ENCODE measurements around the gene PFAS. TPM values are rescaled to one million over a fixed set of nuclear protein-coding genes. Genes with fewer than 3 reads are reported as not detected.
A peak's percentile ranks its signal among the peaks of the same experiment; 100 is the strongest.

Gene PFAS
- total and polyA plus RNA-seq, 2 of the 8 experiments (the other 6 are each of a cell fraction or from before 2014, with no cell fraction given) = 88.4 to 248 TPM

GRCh38 chr17:8220783-8221662 lies 28.1 kb upstream of the PFAS start (continued):
- no peak for TF ChIP-seq CTBP2 (IDR thresholded peaks at IDR 0.05; ENCODE audit: borderline replicate concordance, insufficient read depth, insufficient read length, low read length)
- TF ChIP-seq SIN3A (conservative IDR thresholded peaks at IDR 0.05 in 1 of 2, IDR thresholded peaks at IDR 0.05 in 1 of 2; ENCODE audit: low read depth in 1 of 2, low read length in 2 of 2) = peak; percentile 69 to 93; a peak in 3 of 4 replicates
- TF ChIP-seq SAP30 (IDR thresholded peaks at IDR 0.05; ENCODE audit: insufficient read depth, insufficient replicate concordance, low read length) = no peak
- no peak for TF ChIP-seq CTCF (IDR thresholded peaks at IDR 0.05; ENCODE audit: control extremely low read depth in 1 of 3, insufficient read depth in 1 of 3, low read depth in 1 of 3, low read length in 3 of 3)
- no peak for TF ChIP-seq GABPA (IDR thresholded peaks at IDR 0.05; ENCODE audit: borderline replicate concordance, insufficient read depth, low read length)
- peak; percentile 29; the same call in 1 of the 2 replicates for TF ChIP-seq PHF8 (conservative IDR thresholded peaks at IDR 0.05; ENCODE audit: low read depth, low read length)
- 0 out of 2 replicates have a peak, but pooled peaks have one; percentile 60 for TF ChIP-seq SP4 (IDR thresholded peaks at IDR 0.05; ENCODE audit: low read length)
- no peak for TF ChIP-seq SP2 (IDR thresholded peaks at IDR 0.05; ENCODE audit: low read length)
